DND-41 (cell line): ENCODE measurements around the gene STOML1.

ENCODE experiments used
- EZH2 ChIP-seq: IDR thresholded peaks from 3 replicates; pipeline ENCODE4 v1.6.1; 2012; ENCODE audit warnings: borderline replicate concordance, low read depth, mild to moderate bottlenecking, moderate library complexity, low read length, inconsistent platforms; ENCODE audit not compliant: severe bottlenecking
- TF ChIP-seq, protein P1 (sequence below): IDR thresholded peaks from 2 replicates; pipeline ENCODE4 v1.5.1; 2012; ENCODE audit warnings: borderline replicate concordance, low read length, moderate library complexity, mild to moderate bottlenecking; ENCODE audit not compliant: poor library complexity, severe bottlenecking; ENCODE audit errors: extremely low read depth

GRCh38 chr15:74032606-74033561 lies 40.8 kb upstream of the STOML1 start:
- TF ChIP-seq, protein P1, sequence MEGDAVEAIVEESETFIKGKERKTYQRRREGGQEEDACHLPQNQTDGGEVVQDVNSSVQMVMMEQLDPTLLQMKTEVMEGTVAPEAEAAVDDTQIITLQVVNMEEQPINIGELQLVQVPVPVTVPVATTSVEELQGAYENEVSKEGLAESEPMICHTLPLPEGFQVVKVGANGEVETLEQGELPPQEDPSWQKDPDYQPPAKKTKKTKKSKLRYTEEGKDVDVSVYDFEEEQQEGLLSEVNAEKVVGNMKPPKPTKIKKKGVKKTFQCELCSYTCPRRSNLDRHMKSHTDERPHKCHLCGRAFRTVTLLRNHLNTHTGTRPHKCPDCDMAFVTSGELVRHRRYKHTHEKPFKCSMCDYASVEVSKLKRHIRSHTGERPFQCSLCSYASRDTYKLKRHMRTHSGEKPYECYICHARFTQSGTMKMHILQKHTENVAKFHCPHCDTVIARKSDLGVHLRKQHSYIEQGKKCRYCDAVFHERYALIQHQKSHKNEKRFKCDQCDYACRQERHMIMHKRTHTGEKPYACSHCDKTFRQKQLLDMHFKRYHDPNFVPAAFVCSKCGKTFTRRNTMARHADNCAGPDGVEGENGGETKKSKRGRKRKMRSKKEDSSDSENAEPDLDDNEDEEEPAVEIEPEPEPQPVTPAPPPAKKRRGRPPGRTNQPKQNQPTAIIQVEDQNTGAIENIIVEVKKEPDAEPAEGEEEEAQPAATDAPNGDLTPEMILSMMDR, result no peak
- TF ChIP-seq EZH2, result no peak
